H9 (cell line): Measurements from ENCODE around the gene NLGN3. TPM values are rescaled to one million over a fixed set of nuclear protein-coding genes. Genes with fewer than 3 reads are reported as not detected.

Experiments
- DNase-seq: peaks from one replicate; pipeline ENCODE4 v3.0.0-alpha.2; 2017
- H2AFZ ChIP-seq: one replicate; pipeline ENCODE4 v1.6.1; 2013; ENCODE audit warnings: mild to moderate bottlenecking, low read length, control low read depth, moderate library complexity
- H2AK5ac ChIP-seq: 2 replicates; pipeline ENCODE4 v1.6.1; 2013; ENCODE audit warnings: low read length, control low read depth, mixed read lengths; ENCODE audit not compliant: insufficient read length
- H2BK120ac ChIP-seq: one replicate; pipeline ENCODE4 v1.6.1; 2013; ENCODE audit warnings: low read depth, mild to moderate bottlenecking, low read length, control low read depth, inconsistent platforms; ENCODE audit not compliant: poor library complexity, severe bottlenecking
- H2BK12ac ChIP-seq: 2 replicates; pipeline ENCODE4 v1.6.1; 2013; ENCODE audit warnings: low read length, control low read depth, mixed read lengths, low read depth; ENCODE audit not compliant: insufficient read length
- H2BK15ac ChIP-seq: 2 replicates; pipeline ENCODE4 v1.6.1; 2013; ENCODE audit warnings: low read depth, low read length, control low read depth
- H2BK20ac ChIP-seq: one replicate; pipeline ENCODE4 v1.6.1; 2013; ENCODE audit warnings: low read depth, mild to moderate bottlenecking, low read length, control low read depth, inconsistent platforms; ENCODE audit not compliant: poor library complexity, severe bottlenecking
- H2BK5ac ChIP-seq: 2 replicates; pipeline ENCODE4 v1.6.1; 2013; ENCODE audit warnings: low read length, control low read depth, mixed read lengths; ENCODE audit not compliant: insufficient read length
- H3K14ac ChIP-seq: 2 replicates; pipeline ENCODE4 v1.6.1; 2013; ENCODE audit warnings: low read length, control low read depth; ENCODE audit not compliant: insufficient read depth
- H3K18ac ChIP-seq: 2 replicates; pipeline ENCODE4 v1.6.1; 2013; ENCODE audit warnings: low read depth, mild to moderate bottlenecking, mixed read lengths, low read length, control low read depth; ENCODE audit not compliant: insufficient read length
- H3K23ac ChIP-seq: 2 replicates; pipeline ENCODE4 v1.6.1; 2013; ENCODE audit warnings: low read length, control low read depth, mixed read lengths, low read depth; ENCODE audit not compliant: insufficient read length
- H3K23me2 ChIP-seq: 2 replicates; pipeline ENCODE4 v1.6.1; 2013; ENCODE audit warnings: low read depth, mild to moderate bottlenecking, mixed read lengths, low read length, control low read depth; ENCODE audit not compliant: insufficient read length, poor library complexity, severe bottlenecking
- H3K27ac ChIP-seq: 2 replicates; pipeline ENCODE4 v1.5.1; 2013; ENCODE audit warnings: low read length, control low read depth, mixed read lengths, low read depth; ENCODE audit not compliant: insufficient read length
- H3K27me3 ChIP-seq: 2 replicates; pipeline ENCODE4 v1.6.1; 2013; ENCODE audit warnings: low read length, control low read depth, inconsistent platforms; ENCODE audit not compliant: insufficient read depth
- H3K4ac ChIP-seq: 2 replicates; pipeline ENCODE4 v1.6.1; 2013; ENCODE audit warnings: low read depth, mild to moderate bottlenecking, control low read depth, inconsistent platforms, low read length, moderate library complexity
- H3K4me1 ChIP-seq: 2 replicates; pipeline ENCODE4 v1.6.1; 2013; ENCODE audit warnings: low read length, control low read depth, inconsistent platforms; ENCODE audit not compliant: insufficient read depth
- H3K4me2 ChIP-seq: 2 replicates; pipeline ENCODE4 v1.6.1; 2013; ENCODE audit warnings: low read length, control low read depth, mixed read lengths; ENCODE audit not compliant: insufficient read length, insufficient read depth
- H3K56ac ChIP-seq: 2 replicates; pipeline ENCODE4 v1.6.1; 2013; ENCODE audit warnings: low read depth, mild to moderate bottlenecking, mixed read lengths, low read length, control low read depth; ENCODE audit not compliant: insufficient read length
- H3K79me1 ChIP-seq: 2 replicates; pipeline ENCODE4 v1.6.1; 2013; ENCODE audit warnings: low read depth, mild to moderate bottlenecking, moderate library complexity, low read length, control low read depth, inconsistent platforms; ENCODE audit not compliant: insufficient read depth, poor library complexity, severe bottlenecking
- H3K79me2 ChIP-seq: 2 replicates; pipeline ENCODE4 v1.6.1; 2013; ENCODE audit warnings: low read length, control low read depth, inconsistent platforms; ENCODE audit not compliant: insufficient read depth
- H3K9ac ChIP-seq: 2 replicates; pipeline ENCODE4 v1.6.1; 2013; ENCODE audit warnings: low read length, control low read depth, mixed read lengths; ENCODE audit not compliant: insufficient read length; ENCODE audit errors: extremely low read depth
- H3K9me3 ChIP-seq: one replicate; pipeline ENCODE4 v1.6.1; 2013; ENCODE audit warnings: low read depth, low read length, inconsistent platforms; ENCODE audit not compliant: control insufficient read depth
- H3T11ph ChIP-seq: one replicate; pipeline ENCODE4 v1.6.1; 2013; ENCODE audit warnings: mild to moderate bottlenecking, low read length, control low read depth, inconsistent platforms
- H4K20me1 ChIP-seq: one replicate; pipeline ENCODE4 v1.6.1; 2013; ENCODE audit not compliant: control insufficient read depth, insufficient read length, insufficient read depth
- H4K5ac ChIP-seq: 2 replicates; pipeline ENCODE4 v1.6.1; 2013; ENCODE audit warnings: low read depth, mild to moderate bottlenecking, mixed read lengths, low read length, control low read depth; ENCODE audit not compliant: insufficient read length
- H4K8ac ChIP-seq: replicated peaks from 2 replicates; pipeline ENCODE4 v1.6.1; 2013; ENCODE audit warnings: low read length, control low read depth, mixed read lengths, low read depth; ENCODE audit not compliant: insufficient read length
- H4K91ac ChIP-seq: 2 replicates; pipeline ENCODE4 v1.6.1; 2013; ENCODE audit warnings: low read depth, mild to moderate bottlenecking, moderate library complexity, mixed read lengths, low read length, control low read depth; ENCODE audit not compliant: insufficient read length
- H3K27ac Mint-ChIP-seq, 3 experiments: 2 replicates in 2 of 3; 3 replicates in 1 of 3; pipeline ENCODE4 v1.8.0; 2020 to 2021; ENCODE audit warnings: mixed read lengths in 3 of 3, mild to moderate bottlenecking in 1 of 3, moderate library complexity in 1 of 3
- H3K27me3 Mint-ChIP-seq: 2 replicates; pipeline ENCODE4 v1.8.0; 2021; ENCODE audit warnings: low read depth, mild to moderate bottlenecking, moderate library complexity, mixed read lengths
- H3K36me3 Mint-ChIP-seq, 3 experiments: 2 replicates in 2 of 3; 3 replicates in 1 of 3; pipeline ENCODE4 v1.8.0; 2020 to 2021; ENCODE audit warnings: low read depth in 3 of 3, mixed read lengths in 3 of 3; ENCODE audit not compliant: insufficient read depth in 1 of 3
- H3K4me1 Mint-ChIP-seq, 2 experiments: 2 replicates each; pipeline ENCODE4 v1.8.0; 2020; ENCODE audit warnings: mixed read lengths in 2 of 2
- H3K4me3 Mint-ChIP-seq, 2 experiments: 2 replicates in 1 of 2; 3 replicates in 1 of 2; pipeline ENCODE4 v1.8.0; 2020 to 2021; ENCODE audit warnings: mild to moderate bottlenecking in 2 of 2, mixed read lengths in 2 of 2, moderate library complexity in 1 of 2
- H3K9me3 Mint-ChIP-seq, 2 experiments: 2 replicates in 1 of 2; 3 replicates in 1 of 2; pipeline ENCODE4 v1.8.0; 2020; ENCODE audit warnings: mild to moderate bottlenecking in 2 of 2, mixed read lengths in 2 of 2, moderate library complexity in 1 of 2
- WGBS: extraction: QIAGEN DNeasy Blood & Tissue Kit; methylation state at CpG from one replicate; pipeline ENCODE4 v1.1.7; 2013; ENCODE audit warnings: missing lambda C conversion rate, low lambda C conversion rate, mixed read lengths; ENCODE audit not compliant: insufficient read length; ENCODE audit errors: extremely low coverage; 5-methylcytosine and 5-hydroxymethylcytosine counted together
- total RNA-seq: library from RNA; stranded (reverse); gene quantifications from 2 replicates; pipeline ENCODE4 v1.2.1, GENCODE V29; 2021
- TF ChIP-seq, protein P1 (sequence below): fragments of 200-600 bp; sonication (generic); conservative IDR thresholded peaks from 3 replicates; pipeline ENCODE4 v1.8.0; 2021; ENCODE audit warnings: antibody characterized with exemption, mild to moderate bottlenecking

NLGN3 gene
- total RNA-seq, 1 experiment from 2014 or later, result 3.6 TPM

DNA sequence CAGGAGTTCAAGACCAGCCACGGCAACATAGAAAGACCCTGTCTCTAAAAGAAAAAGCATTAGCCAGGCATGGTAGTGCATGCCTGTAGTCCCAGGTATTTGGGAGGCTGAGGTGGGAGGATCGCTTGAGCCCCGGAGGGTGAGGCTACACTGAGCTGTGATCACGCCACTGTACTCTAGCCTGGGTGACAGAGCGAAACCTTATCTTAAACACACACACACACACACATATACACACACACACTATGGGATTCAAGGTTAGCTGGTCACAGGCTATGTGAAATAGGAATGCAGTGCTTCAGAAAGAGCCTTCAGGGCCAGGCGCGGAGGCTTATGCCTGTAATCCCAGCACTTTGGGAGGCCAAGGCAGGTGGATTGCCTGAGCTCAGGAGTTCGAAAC lies 23.5 kb downstream of the NLGN3 start:
- Histone ChIP-seq H3K27me3 (no peaks in the 10 kb centered on the region), H3K9ac (no peak overlapping the region), H3K14ac (no peak overlapping the region), H3K4me1 (no peaks in the 10 kb centered on the region), H3T11ph (no peak overlapping the region), H3K79me2 (no peaks in the 10 kb centered on the region), H4K91ac (no peak overlapping the region), H3K4ac (no peak overlapping the region), H2BK15ac (no peak overlapping the region), H2AFZ (no peak overlapping the region), H3K18ac (no peak overlapping the region), H2AK5ac (no peak overlapping the region), H2BK120ac (no peak overlapping the region), H4K8ac (no peak overlapping the region), H3K4me2 (no peak overlapping the region), H3K56ac (no peak overlapping the region), H3K23me2 (no peaks in the 10 kb centered on the region), H3K9me3 (peaks cover 38% of the 10 kb centered on the region), H4K20me1 (no peaks in the 10 kb centered on the region), H2BK12ac (no peak overlapping the region), H2BK20ac (no peak overlapping the region), H3K27ac (no peak overlapping the region), H4K5ac (no peak overlapping the region), H3K23ac (no peak overlapping the region), H2BK5ac (no peak overlapping the region), H3K79me1 (no peaks in the 10 kb centered on the region)
- Mint-ChIP-seq H3K36me3 (peaks cover 13 to 31% (median 16%) of the 10 kb centered on the region in 3 experiments), H3K4me1 (peaks cover 8 to 22% of the 10 kb centered on the region in 2 experiments), H3K9me3 (peaks cover 77 to 85% of the 10 kb centered on the region in 2 experiments), H3K27me3 (peaks cover 4% of the 10 kb centered on the region), H3K27ac (no peak overlapping the region), H3K4me3 (no peak overlapping the region)
- no peak for DNase-seq
- TF ChIP-seq, protein P1, sequence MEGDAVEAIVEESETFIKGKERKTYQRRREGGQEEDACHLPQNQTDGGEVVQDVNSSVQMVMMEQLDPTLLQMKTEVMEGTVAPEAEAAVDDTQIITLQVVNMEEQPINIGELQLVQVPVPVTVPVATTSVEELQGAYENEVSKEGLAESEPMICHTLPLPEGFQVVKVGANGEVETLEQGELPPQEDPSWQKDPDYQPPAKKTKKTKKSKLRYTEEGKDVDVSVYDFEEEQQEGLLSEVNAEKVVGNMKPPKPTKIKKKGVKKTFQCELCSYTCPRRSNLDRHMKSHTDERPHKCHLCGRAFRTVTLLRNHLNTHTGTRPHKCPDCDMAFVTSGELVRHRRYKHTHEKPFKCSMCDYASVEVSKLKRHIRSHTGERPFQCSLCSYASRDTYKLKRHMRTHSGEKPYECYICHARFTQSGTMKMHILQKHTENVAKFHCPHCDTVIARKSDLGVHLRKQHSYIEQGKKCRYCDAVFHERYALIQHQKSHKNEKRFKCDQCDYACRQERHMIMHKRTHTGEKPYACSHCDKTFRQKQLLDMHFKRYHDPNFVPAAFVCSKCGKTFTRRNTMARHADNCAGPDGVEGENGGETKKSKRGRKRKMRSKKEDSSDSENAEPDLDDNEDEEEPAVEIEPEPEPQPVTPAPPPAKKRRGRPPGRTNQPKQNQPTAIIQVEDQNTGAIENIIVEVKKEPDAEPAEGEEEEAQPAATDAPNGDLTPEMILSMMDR, result no peak
- WGBS, result no CpG with 5 or more reads among the region's 8 CpGs
